ENCODE data around the gene SPPL3. TPM values are rescaled to one million over a fixed set of nuclear protein-coding genes. Genes with fewer than 3 reads are reported as not detected.

Gene SPPL3
- total and polyA plus RNA-seq, 8 donors, result 44.5 to 76.2 (median 68.1) TPM

- no peak overlapping the region for H3K4me3 ChIP-seq
- H3K9me3 ChIP-seq, result no peaks in the 10 kb centered on the region
- no peaks in the 10 kb centered on the region for H3K4me1 ChIP-seq
- DNase-seq (no peak), ATAC-seq (no peak)
- no peaks in the 10 kb centered on the region for H3K27me3 ChIP-seq
- H3K36me3 ChIP-seq, result peaks cover 0 to 77% of the 10 kb centered on the region in 2 donors
- intact Hi-C loops (cut with DNase I), result no loop called here
- no peak for TF ChIP-seq CTCF (IDR thresholded peaks at IDR 0.05)
- H3K27ac ChIP-seq, result peak overlapping the region in 1 of 2 donors; percentile 45
These were observed 137.6 kb downstream of the SPPL3 start for GRCh38 chr12:120766566-120766965.

GRCh38 chr12:120764816-120765215 is 139.3 kb downstream of the SPPL3 start:
- H3K27ac ChIP-seq, result no peak overlapping the region
- no peak for TF ChIP-seq CTCF (IDR thresholded peaks at IDR 0.05)
- H3K36me3 ChIP-seq, result peaks cover 0 to 93% of the 10 kb centered on the region in 2 donors
- H3K9me3 ChIP-seq, result no peaks in the 10 kb centered on the region
- H3K27me3 ChIP-seq, result no peaks in the 10 kb centered on the region
- ATAC-seq (no peak), DNase-seq (no peak)
- no peaks in the 10 kb centered on the region for H3K4me1 ChIP-seq
- intact Hi-C loops (cut with DNase I), result no loop called here
- H3K4me3 ChIP-seq, result no peak overlapping the region

- TF ChIP-seq CTCF (IDR thresholded peaks at IDR 0.05), result no peak
- intact Hi-C loops (cut with DNase I), result no loop called here
- Histone ChIP-seq H3K4me1 (no peaks in the 10 kb centered on the region), H3K4me3 (no peak overlapping the region), H3K9me3 (no peaks in the 10 kb centered on the region), H3K27ac (no peak overlapping the region), H3K27me3 (no peaks in the 10 kb centered on the region), H3K36me3 (peaks cover 0 to 86% of the 10 kb centered on the region in 2 donors)
- ATAC-seq, result no peak
- no peak for DNase-seq
These were observed 140.9 kb downstream of the SPPL3 start for GRCh38 chr12:120763250-120763649.

GRCh38 chr12:120762086-120762485 is 142.1 kb downstream of the SPPL3 start:
- Histone ChIP-seq H3K36me3 (peaks cover 0 to 74% of the 10 kb centered on the region in 2 donors), H3K27ac (peak overlapping the region; percentile 33 to 70), H3K9me3 (no peaks in the 10 kb centered on the region), H3K4me3 (no peak overlapping the region), H3K4me1 (no peaks in the 10 kb centered on the region), H3K27me3 (no peaks in the 10 kb centered on the region)
- no peak for TF ChIP-seq CTCF (IDR thresholded peaks at IDR 0.05)
- intact Hi-C loops (cut with DNase I), result no loop called here
- ATAC-seq (peak; percentile 87), DNase-seq (peak in 2 of 4 donors; percentile 46 to 48)

- H3K36me3 ChIP-seq, result peaks cover 0 to 69% of the 10 kb centered on the region in 2 donors
These were observed 142.6 kb downstream of the SPPL3 start for GRCh38 chr12:120761519-120761934.

More at GRCh38 chr12:120761519-120761934, 142.6 kb downstream of the SPPL3 start:
- no peak for TF ChIP-seq CTCF (IDR thresholded peaks at IDR 0.05)
- Histone ChIP-seq H3K4me1 (no peaks in the 10 kb centered on the region), H3K9me3 (no peaks in the 10 kb centered on the region), H3K27me3 (no peaks in the 10 kb centered on the region), H3K27ac (peak overlapping the region; percentile 33 to 70), H3K4me3 (no peak overlapping the region)
- peak in 1 of 4 donors; percentile 78 for DNase-seq
- intact Hi-C loops (cut with DNase I), result no loop called here
- peak; percentile 74 for ATAC-seq
